ENCODE results near the gene FHOD3.

- TF ChIP-seq TAF1 (IDR thresholded peaks at IDR 0.05; ENCODE audit: low read depth): no peak
- no peak for TF ChIP-seq YY1 (IDR thresholded peaks at IDR 0.05; ENCODE audit: low read depth)
- no peak for TF ChIP-seq RAD21 (IDR thresholded peaks at IDR 0.05; ENCODE audit: low read depth)
- no peak for TF ChIP-seq EP300 (IDR thresholded peaks at IDR 0.05; ENCODE audit: borderline replicate concordance)
- no peak for TF ChIP-seq REST (IDR thresholded peaks at IDR 0.05; ENCODE audit: low read depth)
- no peak for TF ChIP-seq CEBPB (IDR thresholded peaks at IDR 0.05)
- no peak for TF ChIP-seq CREB1 (IDR thresholded peaks at IDR 0.05; ENCODE audit: low read depth)
- no peak for TF ChIP-seq MAX (IDR thresholded peaks at IDR 0.05)
- TF ChIP-seq NFIC (IDR thresholded peaks at IDR 0.05): no peak
Observed at GRCh38 chr18:36337679-36338402, 40.3 kb downstream of the FHOD3 start.

Measured in Ishikawa (cell line).